ENCODE data around the gene ATXN2L.

GRCh38 chr16:28845293-28845692 is 22.5 kb downstream of the ATXN2L start:
- TF ChIP-seq CTCF (IDR thresholded peaks at IDR 0.05), result no peak
- no peak for TF ChIP-seq POLR2A (IDR thresholded peaks at IDR 0.05)

Data from breast epithelium (tissue), 3 donors.